PC-3 (cell line): ENCODE measurements around the gene CNTN1. TPM values are rescaled to one million over a fixed set of nuclear protein-coding genes. Genes with fewer than 3 reads are reported as not detected.

Source experiments
- ATAC-seq: fragments of 200-7000 bp; cut with Tn5 transposase; 2 replicates; pipeline ENCODE4 v1.9.1; 2020; ENCODE audit warnings: mild to moderate bottlenecking, moderate library complexity
- BruUV-seq: library from RNA; stranded (reverse); fragments of 400-500 nt; replicated peaks from 2 replicates; lab custom pipeline; 2021; lab: Mats Ljungman, UMichigan
- CTCF ChIA-PET: fragments of 300-600 bp; sonication (Branson Sonifier 250); formaldehyde crosslinking; loops from one replicate; lab custom pipeline; 2022; ENCODE audit warnings: antibody characterized with exemption; lab: Charles Lee
- POLR2A ChIA-PET: fragments of 300-600 bp; sonication (Branson Sonifier 250); formaldehyde crosslinking; loops from one replicate; lab custom pipeline; 2022; ENCODE audit warnings: antibody characterized with exemption; ENCODE audit not compliant: unreplicated experiment; lab: Charles Lee
- DNase-seq: peaks from one replicate; pipeline ENCODE4 v3.0.0-alpha.2; 2015
- H2AFZ ChIP-seq: fragments of 300-600 bp; sonication (generic); 2 replicates; pipeline ENCODE4 v1.6.0; 2016; ENCODE audit warnings: antibody characterized with exemption, low read length
- H3F3A ChIP-seq: fragments of 300-600 bp; sonication (generic); one replicate; pipeline ENCODE4 v1.6.0; 2017; ENCODE audit warnings: antibody characterized with exemption, low read length, control low read depth, mild to moderate bottlenecking; ENCODE audit not compliant: unreplicated experiment
- H3K27ac ChIP-seq: fragments of 300-600 bp; sonication (generic); 2 replicates; pipeline ENCODE4 v1.5.1; 2016; ENCODE audit warnings: mild to moderate bottlenecking, low read length
- H3K27me3 ChIP-seq: fragments of 300-600 bp; sonication (generic); 2 replicates; pipeline ENCODE4 v1.6.1; 2016; ENCODE audit warnings: low read length, mixed read lengths
- H3K36me3 ChIP-seq: fragments of 300-600 bp; sonication (generic); 2 replicates; pipeline ENCODE4 v1.6.1; 2016; ENCODE audit warnings: low read depth, mixed run types, low read length, mixed read lengths
- H3K4me1 ChIP-seq: fragments of 300-600 bp; sonication (generic); 2 replicates; pipeline ENCODE4 v1.5.1; 2016; ENCODE audit warnings: low read length; ENCODE audit not compliant: insufficient read depth
- H3K4me2 ChIP-seq: fragments of 300-600 bp; sonication (generic); 2 replicates; pipeline ENCODE4 v1.6.0; 2016; ENCODE audit warnings: low read length
- H3K4me3 ChIP-seq: fragments of 300-600 bp; sonication (generic); 2 replicates; pipeline ENCODE4 v1.5.1; 2016; ENCODE audit warnings: mild to moderate bottlenecking, low read length, mixed read lengths
- H3K79me2 ChIP-seq: fragments of 300-600 bp; sonication (generic); 2 replicates; pipeline ENCODE4 v1.6.1; 2017; ENCODE audit warnings: low read length, mixed read lengths
- H3K9ac ChIP-seq: fragments of 300-600 bp; sonication (generic); 2 replicates; pipeline ENCODE4 v1.6.0; 2016; ENCODE audit warnings: mild to moderate bottlenecking, low read length
- H3K9me2 ChIP-seq: fragments of 300-600 bp; sonication (generic); replicated peaks from 2 replicates; pipeline ENCODE4 v1.6.1; 2016; ENCODE audit warnings: mixed run types, low read length, mixed read lengths
- H3K9me3 ChIP-seq: fragments of 300-600 bp; sonication (generic); 2 replicates; pipeline ENCODE4 v1.6.1; 2016; ENCODE audit warnings: low read length, mixed read lengths
- H4K20me1 ChIP-seq: fragments of 300-600 bp; sonication (generic); 2 replicates; pipeline ENCODE4 v1.6.1; 2016; ENCODE audit warnings: low read length, mixed read lengths
- EZH2 ChIP-seq: fragments of 300-600 bp; sonication (generic); IDR thresholded peaks from one replicate; pipeline ENCODE4 v1.6.1; 2017; ENCODE audit warnings: antibody characterized with exemption, mild to moderate bottlenecking, low read length; ENCODE audit not compliant: unreplicated experiment
- EZH2phosphoT487 ChIP-seq: fragments of 300-600 bp; sonication (generic); IDR thresholded peaks from 2 replicates; pipeline ENCODE4 v1.6.1; 2018; ENCODE audit warnings: mild to moderate bottlenecking, antibody characterized with exemption, low read length, borderline replicate concordance
- intact Hi-C: fragments of 100-400 bp; cut with micrococcal nuclease; formaldehyde crosslinking; loops from 2 replicates; pipeline ENCODE4 v1.9.0; 2023
- total RNA-seq: library from RNA; depleted of rRNA; stranded (reverse); fragments of >200 nt; gene quantifications from 2 replicates; pipeline ENCODE4 v1.2.3, GENCODE V29; 2014
- TF ChIP-seq, protein P1 (sequence below): fragments of 300-600 bp; sonication (generic); conservative IDR thresholded peaks from 2 replicates; pipeline ENCODE4 v1.5.1; 2017; ENCODE audit warnings: antibody characterized with exemption, low read depth, mild to moderate bottlenecking, low read length

Gene CNTN1
- total RNA-seq, 1 experiment from 2014 or later: not detected

DNA sequence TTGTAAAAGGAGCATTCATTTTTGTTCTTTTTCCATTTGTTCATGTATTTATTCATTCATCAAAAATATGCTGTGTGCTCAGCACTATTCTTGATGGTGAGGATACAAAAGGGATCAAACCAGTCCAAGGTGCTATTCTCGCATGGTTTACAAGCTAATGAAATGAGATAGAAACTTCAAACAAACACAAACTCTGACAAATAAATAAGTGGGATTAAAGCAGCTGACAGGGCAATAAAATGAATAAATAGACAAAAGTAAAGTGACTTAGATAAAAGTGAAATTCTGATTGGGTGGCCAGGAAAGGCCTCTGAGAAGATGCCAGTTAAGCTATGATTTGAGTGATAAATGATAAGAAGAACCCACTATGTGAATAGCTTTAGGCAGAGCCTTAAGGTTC lies 333.9 kb downstream of the CNTN1 start:
- Histone ChIP-seq H3K36me3 (no peaks in the 10 kb centered on the region), H3K27ac (no peak overlapping the region), H3K4me1 (no peaks in the 10 kb centered on the region), H3K9ac (no peak overlapping the region), H4K20me1 (no peaks in the 10 kb centered on the region), H2AFZ (no peak overlapping the region), H3F3A (no peaks in the 10 kb centered on the region), H3K79me2 (no peaks in the 10 kb centered on the region), H3K27me3 (peaks cover 16% of the 10 kb centered on the region), H3K9me2 (no peaks in the 10 kb centered on the region), H3K9me3 (no peaks in the 10 kb centered on the region), H3K4me3 (no peak overlapping the region), H3K4me2 (no peak overlapping the region)
- ATAC-seq: no peak
- ChIA-PET CTCF (no interaction called here), POLR2A (no interaction called here)
- intact Hi-C loops: no loop called here
- no TSS peak for BruUV-seq
- TF ChIP-seq, protein P1, sequence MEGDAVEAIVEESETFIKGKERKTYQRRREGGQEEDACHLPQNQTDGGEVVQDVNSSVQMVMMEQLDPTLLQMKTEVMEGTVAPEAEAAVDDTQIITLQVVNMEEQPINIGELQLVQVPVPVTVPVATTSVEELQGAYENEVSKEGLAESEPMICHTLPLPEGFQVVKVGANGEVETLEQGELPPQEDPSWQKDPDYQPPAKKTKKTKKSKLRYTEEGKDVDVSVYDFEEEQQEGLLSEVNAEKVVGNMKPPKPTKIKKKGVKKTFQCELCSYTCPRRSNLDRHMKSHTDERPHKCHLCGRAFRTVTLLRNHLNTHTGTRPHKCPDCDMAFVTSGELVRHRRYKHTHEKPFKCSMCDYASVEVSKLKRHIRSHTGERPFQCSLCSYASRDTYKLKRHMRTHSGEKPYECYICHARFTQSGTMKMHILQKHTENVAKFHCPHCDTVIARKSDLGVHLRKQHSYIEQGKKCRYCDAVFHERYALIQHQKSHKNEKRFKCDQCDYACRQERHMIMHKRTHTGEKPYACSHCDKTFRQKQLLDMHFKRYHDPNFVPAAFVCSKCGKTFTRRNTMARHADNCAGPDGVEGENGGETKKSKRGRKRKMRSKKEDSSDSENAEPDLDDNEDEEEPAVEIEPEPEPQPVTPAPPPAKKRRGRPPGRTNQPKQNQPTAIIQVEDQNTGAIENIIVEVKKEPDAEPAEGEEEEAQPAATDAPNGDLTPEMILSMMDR: no peak
- TF ChIP-seq EZH2phosphoT487 (no peak), EZH2 (no peak)
- DNase-seq: no peak

DNA sequence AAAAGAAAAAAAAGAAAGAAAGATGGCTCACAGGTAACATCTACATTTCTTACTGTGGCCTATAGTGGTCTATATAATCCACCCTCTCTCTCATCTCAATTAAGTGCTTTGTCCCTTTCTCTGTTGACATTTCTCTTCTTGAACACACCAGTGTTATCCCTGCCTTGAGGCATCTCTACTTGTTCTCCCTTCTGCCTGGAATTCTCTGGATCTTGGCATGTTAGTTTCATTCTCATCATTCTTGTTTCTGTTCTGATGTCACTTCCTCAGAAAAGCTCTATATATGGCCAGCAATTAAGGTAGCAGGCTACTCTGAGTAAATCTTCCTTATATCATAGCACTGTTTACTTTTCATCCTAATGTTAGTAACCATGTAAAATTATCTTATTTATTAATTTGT lies 340.1 kb downstream of the CNTN1 start:
- ATAC-seq (no peak), DNase-seq (no peak)
- TF ChIP-seq EZH2phosphoT487 (no peak), EZH2 (no peak)
- TF ChIP-seq, protein P1: no peak
- H3K27ac ChIP-seq: no peak overlapping the region
- H3F3A ChIP-seq: no peaks in the 10 kb centered on the region
- no peak overlapping the region for H3K4me3 ChIP-seq
- no peaks in the 10 kb centered on the region for H3K4me1 ChIP-seq
- intact Hi-C loops: no loop called here
- H4K20me1 ChIP-seq: no peaks in the 10 kb centered on the region
- no peak overlapping the region for H3K4me2 ChIP-seq
- no peaks in the 10 kb centered on the region for H3K36me3 ChIP-seq
- ChIA-PET CTCF (no interaction called here), POLR2A (no interaction called here)
- no peak overlapping the region for H2AFZ ChIP-seq
- no TSS peak for BruUV-seq
- H3K79me2 ChIP-seq: no peaks in the 10 kb centered on the region
- H3K9me3 ChIP-seq: no peaks in the 10 kb centered on the region
- no peak overlapping the region for H3K9ac ChIP-seq
- H3K9me2 ChIP-seq: no peaks in the 10 kb centered on the region
- no peaks in the 10 kb centered on the region for H3K27me3 ChIP-seq

DNA sequence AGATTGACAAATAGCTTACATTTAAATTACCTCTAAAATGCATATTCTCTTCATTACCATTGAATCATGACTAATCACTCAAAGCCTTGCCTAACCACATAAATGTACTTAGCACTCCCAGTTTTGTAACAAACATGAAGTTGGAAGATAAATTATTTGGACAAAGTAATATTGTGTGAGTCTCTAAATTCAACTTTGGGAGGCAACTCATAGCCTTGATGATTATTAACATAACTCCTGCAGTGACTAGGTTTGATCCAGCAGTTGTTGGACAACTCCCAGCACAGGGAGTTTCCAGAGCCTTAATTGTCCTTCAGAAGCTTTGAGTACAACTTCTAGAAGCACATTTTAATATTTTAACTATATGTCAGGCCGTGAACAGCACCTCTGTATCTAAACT lies 342.4 kb downstream of the CNTN1 start:
- no peak for TF ChIP-seq EZH2
- TF ChIP-seq, protein P1: no peak
- TF ChIP-seq EZH2phosphoT487: no peak
- DNase-seq (no peak), ATAC-seq (no peak)
- ChIA-PET POLR2A (no interaction called here), CTCF (no interaction called here)
- Histone ChIP-seq H3K4me1 (no peaks in the 10 kb centered on the region), H2AFZ (no peak overlapping the region), H3K9ac (no peak overlapping the region), H3K27me3 (no peaks in the 10 kb centered on the region), H3K36me3 (no peaks in the 10 kb centered on the region), H3K27ac (no peak overlapping the region), H4K20me1 (no peaks in the 10 kb centered on the region), H3F3A (no peaks in the 10 kb centered on the region), H3K4me3 (no peak overlapping the region), H3K4me2 (no peak overlapping the region), H3K9me3 (no peaks in the 10 kb centered on the region), H3K79me2 (no peaks in the 10 kb centered on the region), H3K9me2 (no peaks in the 10 kb centered on the region)
- intact Hi-C loops: no loop called here
- BruUV-seq: no TSS peak
